ENCODE data around the gene CHD9. TPM values are rescaled to one million over a fixed set of nuclear protein-coding genes. Genes with fewer than 3 reads are reported as not detected.
A peak's percentile ranks its signal among the peaks of the same experiment; 100 is the strongest.

CHD9 gene
- total RNA-seq, 1 experiment from 2014 or later, result 25.4 TPM

GRCh38 chr16:53092284-53092683 lies 37.5 kb downstream of the CHD9 start:
- H3K4me1 ChIP-seq (ENCODE audit: control insufficient read depth, insufficient read depth, low read length), result no peaks in the 10 kb centered on the region; the same call in none of the 2 replicates
- in situ Hi-C loops (cut with HindIII; ENCODE audit: low pct_unique_long_range_greater_than_20kb, low sequenced_read_pairs), result no loop called here

DNA sequence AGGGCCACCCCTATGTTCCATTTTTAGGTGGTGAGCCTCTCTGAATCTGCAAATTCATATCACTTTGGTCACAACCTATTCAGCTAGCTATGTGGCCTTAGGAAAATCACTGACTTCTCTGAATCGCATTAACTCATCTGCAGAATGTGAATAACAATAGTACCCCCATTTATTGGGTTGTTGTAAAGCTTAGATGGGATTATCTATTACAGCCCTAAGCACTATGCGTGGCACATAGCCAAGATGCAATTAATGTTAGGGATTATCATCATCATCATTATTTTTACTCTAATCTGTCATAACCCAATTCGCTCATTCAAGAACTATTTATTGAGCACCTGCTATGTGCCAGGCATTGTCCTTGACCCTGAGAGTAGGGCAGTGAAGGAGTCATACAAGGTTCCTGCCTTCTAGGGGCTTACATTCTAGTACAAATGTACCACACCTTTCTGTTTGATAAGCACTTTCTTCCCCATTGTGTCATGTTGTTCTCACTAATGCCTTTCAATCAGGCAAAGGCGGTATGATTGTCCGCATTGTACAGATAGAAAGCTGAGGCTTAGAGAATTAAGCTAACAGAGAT lies 38.5 kb downstream of the CHD9 start:
- no TSS peak for BruUV-seq (replicated peaks)
- ATAC-seq (no peak), DNase-seq (ENCODE audit: low read depth, low spot score) (no peak)
- Histone ChIP-seq H3K9me3 (ENCODE audit: control insufficient read depth, insufficient read depth, low read depth, low read length) (no peaks in the 10 kb centered on the region), H3K27ac (ENCODE audit: low read length) (peak overlapping the region; percentile 9; the same call in 1 of the 2 replicates), H3K4me1 (ENCODE audit: control insufficient read depth, insufficient read depth, low read length) (peaks cover 2% of the 10 kb centered on the region), H3K27me3 (ENCODE audit: control insufficient read depth, insufficient read depth, low read length) (no peaks in the 10 kb centered on the region), H3K4me3 (ENCODE audit: low read depth in 2 of 2, low read length in 2 of 2) (no peak overlapping the region), H3K36me3 (ENCODE audit: control insufficient read depth, insufficient read depth, low read length) (no peaks in the 10 kb centered on the region)
- TF ChIP-seq TCF7L2 (IDR thresholded peaks at IDR 0.05; ENCODE audit: low read depth, low read length), result no peak
- TF ChIP-seq POLR2AphosphoS5 (IDR thresholded peaks at IDR 0.05; ENCODE audit: low read depth, low read length), result no peak
- no peak for TF ChIP-seq SIN3A (IDR thresholded peaks at IDR 0.05; ENCODE audit: borderline replicate concordance, insufficient read depth, low read depth, low read length)
- TF ChIP-seq, protein P1, sequence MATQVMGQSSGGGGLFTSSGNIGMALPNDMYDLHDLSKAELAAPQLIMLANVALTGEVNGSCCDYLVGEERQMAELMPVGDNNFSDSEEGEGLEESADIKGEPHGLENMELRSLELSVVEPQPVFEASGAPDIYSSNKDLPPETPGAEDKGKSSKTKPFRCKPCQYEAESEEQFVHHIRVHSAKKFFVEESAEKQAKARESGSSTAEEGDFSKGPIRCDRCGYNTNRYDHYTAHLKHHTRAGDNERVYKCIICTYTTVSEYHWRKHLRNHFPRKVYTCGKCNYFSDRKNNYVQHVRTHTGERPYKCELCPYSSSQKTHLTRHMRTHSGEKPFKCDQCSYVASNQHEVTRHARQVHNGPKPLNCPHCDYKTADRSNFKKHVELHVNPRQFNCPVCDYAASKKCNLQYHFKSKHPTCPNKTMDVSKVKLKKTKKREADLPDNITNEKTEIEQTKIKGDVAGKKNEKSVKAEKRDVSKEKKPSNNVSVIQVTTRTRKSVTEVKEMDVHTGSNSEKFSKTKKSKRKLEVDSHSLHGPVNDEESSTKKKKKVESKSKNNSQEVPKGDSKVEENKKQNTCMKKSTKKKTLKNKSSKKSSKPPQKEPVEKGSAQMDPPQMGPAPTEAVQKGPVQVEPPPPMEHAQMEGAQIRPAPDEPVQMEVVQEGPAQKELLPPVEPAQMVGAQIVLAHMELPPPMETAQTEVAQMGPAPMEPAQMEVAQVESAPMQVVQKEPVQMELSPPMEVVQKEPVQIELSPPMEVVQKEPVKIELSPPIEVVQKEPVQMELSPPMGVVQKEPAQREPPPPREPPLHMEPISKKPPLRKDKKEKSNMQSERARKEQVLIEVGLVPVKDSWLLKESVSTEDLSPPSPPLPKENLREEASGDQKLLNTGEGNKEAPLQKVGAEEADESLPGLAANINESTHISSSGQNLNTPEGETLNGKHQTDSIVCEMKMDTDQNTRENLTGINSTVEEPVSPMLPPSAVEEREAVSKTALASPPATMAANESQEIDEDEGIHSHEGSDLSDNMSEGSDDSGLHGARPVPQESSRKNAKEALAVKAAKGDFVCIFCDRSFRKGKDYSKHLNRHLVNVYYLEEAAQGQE (IDR thresholded peaks at IDR 0.05; ENCODE audit: insufficient read depth in 1 of 2, low read depth in 2 of 2, low read length in 1 of 2), result no peak
- TF ChIP-seq CTCF (IDR thresholded peaks at IDR 0.05), result no peak
- in situ Hi-C loops (cut with HindIII; ENCODE audit: low pct_unique_long_range_greater_than_20kb, low sequenced_read_pairs), result no loop called here
- ChIA-PET POLR2A (no interaction called here), CTCF (no interaction called here)
- intact Hi-C loops (cut with micrococcal nuclease; ENCODE audit: unreplicated experiment), result no loop called here

More at GRCh38 chr16:53092284-53092683, 37.5 kb downstream of the CHD9 start:
- Histone ChIP-seq H3K27me3 (ENCODE audit: control insufficient read depth, insufficient read depth, low read length) (no peaks in the 10 kb centered on the region), H3K36me3 (ENCODE audit: control insufficient read depth, insufficient read depth, low read length) (no peaks in the 10 kb centered on the region), H3K9me3 (ENCODE audit: control insufficient read depth, insufficient read depth, low read depth, low read length) (no peaks in the 10 kb centered on the region), H3K27ac (ENCODE audit: low read length) (no peak overlapping the region), H3K4me3 (ENCODE audit: low read depth in 2 of 2, low read length in 2 of 2) (no peak overlapping the region)
- ChIA-PET POLR2A (no interaction called here), CTCF (interaction anchor here (0.7 kb wide), 1 partner anchor 10 kb away, joined by 4 read pairs; no protein-coding TSS in a partner anchor)
- TF ChIP-seq POLR2AphosphoS5 (IDR thresholded peaks at IDR 0.05; ENCODE audit: low read depth, low read length) (no peak), CTCF (IDR thresholded peaks at IDR 0.05) (no peak), TCF7L2 (IDR thresholded peaks at IDR 0.05; ENCODE audit: low read depth, low read length) (no peak), SIN3A (IDR thresholded peaks at IDR 0.05; ENCODE audit: borderline replicate concordance, insufficient read depth, low read depth, low read length) (no peak)
- TF ChIP-seq, protein P1 (IDR thresholded peaks at IDR 0.05; ENCODE audit: insufficient read depth in 1 of 2, low read depth in 2 of 2, low read length in 1 of 2), result no peak
- ATAC-seq, result no peak
- DNase-seq (ENCODE audit: low read depth, low spot score), result no peak
- intact Hi-C loops (cut with micrococcal nuclease; ENCODE audit: unreplicated experiment), result no loop called here
- no TSS peak for BruUV-seq (replicated peaks)
